Lung microvascular endothelial cell (primary cell): ENCODE measurements around the gene GPRIN1. TPM values are rescaled to one million over a fixed set of nuclear protein-coding genes. Genes with fewer than 3 reads are reported as not detected.

Experiments used
- DNase-seq, 2 donors: peaks; one replicate each; pipeline versions ENCODE4 v3.0.0 to v3.0.0-alpha.2; 2010; ENCODE audit warnings: low read depth in 2 of 2
- total RNA-seq: library from RNA; depleted of rRNA; stranded (reverse); fragments of >200 nt; gene quantifications from 2 replicates; pipeline ENCODE4 v1.2.1, GENCODE V29; 2014

GPRIN1 gene
- total RNA-seq, 1 donor from 2014 or later: 3.6 TPM

DNA sequence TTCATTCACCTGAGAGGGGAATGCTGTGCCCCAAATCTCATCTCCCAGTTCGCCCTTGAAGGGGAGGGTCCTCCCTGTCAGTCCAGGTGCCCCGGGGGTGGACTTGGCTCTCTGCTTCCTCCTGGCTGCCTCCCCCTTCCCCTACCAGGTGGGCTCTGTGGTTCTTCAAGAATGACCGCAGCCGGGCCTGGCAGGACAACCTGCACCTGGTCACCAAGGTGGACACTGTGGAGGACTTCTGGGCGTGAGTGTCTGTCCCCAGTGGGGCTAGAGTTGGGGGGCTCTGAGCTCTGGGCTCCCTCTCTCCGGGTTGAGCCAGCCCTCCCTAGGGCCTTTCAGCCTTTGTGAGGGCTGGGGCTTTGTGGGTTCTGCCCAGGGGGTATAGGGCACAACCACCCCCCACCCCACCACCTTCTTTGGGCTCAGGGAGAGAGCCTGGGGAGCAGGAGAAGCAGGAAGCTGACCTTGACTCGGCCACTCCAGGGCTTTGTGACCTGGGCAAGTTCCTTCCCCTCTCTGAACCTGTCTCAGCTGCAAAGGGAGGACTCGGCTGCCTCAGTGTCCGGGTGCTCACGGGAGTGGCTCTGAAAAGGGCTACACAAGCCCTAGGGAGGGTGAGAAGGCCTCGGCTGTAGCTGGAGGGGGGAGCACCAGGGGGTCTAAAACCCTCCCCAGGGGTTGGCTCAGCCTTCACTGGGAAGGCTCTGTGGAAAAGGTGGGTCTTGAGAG is 33.7 kb upstream of the GPRIN1 start:
- DNase-seq: no peak

DNA sequence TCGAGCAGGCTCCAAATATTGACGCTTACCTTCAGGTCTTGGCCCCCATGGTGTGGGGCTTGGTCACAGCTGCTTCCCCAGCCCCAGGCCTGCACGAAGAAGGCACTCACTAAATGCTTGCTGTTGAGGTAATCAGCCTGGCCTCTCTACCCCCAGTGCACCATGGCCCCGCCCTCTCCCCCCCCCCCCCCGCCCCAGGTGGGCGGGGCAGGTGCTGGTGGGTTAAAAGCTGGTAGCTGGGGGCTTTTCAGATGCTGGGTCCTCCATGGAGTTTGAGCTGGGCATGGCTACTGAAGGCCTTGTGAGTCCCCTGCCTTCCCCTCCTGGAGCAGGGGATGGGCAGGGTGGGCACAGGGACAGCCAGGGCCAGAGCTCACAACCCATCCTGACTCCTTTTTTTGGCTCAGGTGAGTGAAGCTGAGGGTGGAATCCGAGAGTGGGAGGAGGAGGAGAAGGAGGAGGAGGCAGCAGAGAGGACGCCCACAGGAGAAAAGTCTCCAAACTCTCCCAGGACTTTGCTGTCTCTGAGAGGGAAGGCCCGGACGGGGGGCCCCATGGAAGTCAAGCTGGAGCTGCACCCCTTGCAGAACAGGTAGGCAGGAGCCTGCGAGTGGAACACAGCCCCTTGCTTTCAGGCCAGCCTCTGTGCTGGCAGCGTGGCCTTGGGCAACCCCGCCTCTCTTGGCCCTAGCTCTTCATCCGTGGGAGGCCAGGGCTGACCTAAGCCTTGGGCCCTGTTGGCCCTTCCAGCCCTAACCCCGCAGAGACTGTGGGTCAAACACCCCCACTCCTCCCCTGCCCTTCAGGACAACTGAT is 32.9 kb upstream of the GPRIN1 start:
- DNase-seq: no peak

DNA sequence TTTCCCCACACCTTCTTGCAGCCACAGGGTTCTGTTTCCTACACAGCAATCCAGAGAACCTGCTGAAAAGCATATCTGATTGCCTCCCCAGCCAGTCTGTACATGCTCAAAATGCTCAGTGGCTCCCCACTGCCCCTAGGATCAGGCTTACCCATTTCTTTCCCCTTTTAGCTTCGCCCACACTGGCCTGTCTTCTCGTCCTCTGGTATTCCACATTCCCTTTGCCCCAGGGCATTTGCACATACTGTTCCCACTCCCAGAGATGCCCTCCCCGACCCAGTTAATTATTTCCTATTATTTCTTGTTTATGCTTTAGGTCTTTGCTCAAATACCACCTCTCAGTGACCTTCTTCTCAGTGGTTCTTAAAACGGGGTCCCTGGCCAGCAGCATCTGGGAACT is 30.7 kb upstream of the GPRIN1 start:
- DNase-seq: no peak

DNA sequence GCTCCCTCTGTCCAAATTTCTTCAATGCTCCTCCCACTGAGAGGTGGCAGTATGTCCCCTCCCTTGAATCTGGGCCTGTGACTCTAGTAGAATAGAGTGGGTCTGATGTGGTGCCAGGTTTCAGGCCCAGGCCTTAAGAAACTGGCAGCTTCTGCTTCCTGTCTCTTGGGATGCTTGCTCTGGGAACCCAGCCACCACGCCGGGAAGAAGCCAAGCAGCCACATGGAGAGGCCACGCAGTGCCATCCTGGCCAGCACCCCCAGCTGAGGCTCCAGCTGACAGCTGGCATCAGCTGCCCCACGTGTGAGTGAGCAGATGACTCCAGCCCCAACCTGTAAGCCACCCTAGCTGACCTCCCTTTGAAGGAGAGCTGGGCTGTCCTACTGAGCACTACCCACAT is 30.0 kb upstream of the GPRIN1 start:
- DNase-seq: no peak

DNA sequence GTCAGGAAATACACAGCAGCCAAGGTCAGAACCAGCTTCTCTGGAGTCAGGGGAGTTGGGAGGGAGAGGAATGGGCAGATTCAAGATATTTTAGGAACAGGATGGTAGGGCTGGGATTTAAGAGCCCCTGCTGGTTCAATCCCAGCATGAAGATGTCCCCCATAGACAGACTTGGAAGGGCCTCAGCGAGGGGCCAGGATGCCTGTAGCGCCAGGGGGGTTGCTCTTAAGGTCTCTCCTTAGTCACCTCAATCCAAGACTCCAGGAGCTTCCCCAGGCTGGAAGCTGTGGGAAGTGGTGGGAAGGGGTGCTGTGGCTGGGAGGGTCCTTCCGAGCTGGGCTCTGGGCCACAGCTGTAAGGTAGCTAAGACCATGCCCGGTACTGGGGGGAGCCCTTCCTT is 29.3 kb upstream of the GPRIN1 start:
- no peak for DNase-seq

DNA sequence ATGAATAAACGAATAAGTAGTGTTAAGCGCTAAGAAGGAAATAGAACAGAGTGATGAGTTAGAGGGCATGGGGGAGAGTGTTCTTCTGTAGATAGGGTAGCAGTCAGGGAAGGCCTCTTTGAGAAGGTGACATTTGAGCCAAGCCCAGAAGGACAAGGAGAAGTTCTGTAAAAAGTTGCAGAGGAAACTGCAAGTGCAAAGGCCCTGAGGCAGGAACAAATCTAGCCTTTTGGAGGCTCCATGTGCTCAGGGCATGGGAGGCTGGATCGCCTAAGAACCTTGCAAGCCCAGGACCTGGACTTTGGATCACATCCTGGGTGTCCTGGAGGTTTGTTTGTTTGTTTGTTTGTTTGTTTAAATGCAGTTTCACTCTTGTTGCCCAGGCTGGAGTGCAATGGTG is 28.5 kb upstream of the GPRIN1 start:
- DNase-seq: no peak

DNA sequence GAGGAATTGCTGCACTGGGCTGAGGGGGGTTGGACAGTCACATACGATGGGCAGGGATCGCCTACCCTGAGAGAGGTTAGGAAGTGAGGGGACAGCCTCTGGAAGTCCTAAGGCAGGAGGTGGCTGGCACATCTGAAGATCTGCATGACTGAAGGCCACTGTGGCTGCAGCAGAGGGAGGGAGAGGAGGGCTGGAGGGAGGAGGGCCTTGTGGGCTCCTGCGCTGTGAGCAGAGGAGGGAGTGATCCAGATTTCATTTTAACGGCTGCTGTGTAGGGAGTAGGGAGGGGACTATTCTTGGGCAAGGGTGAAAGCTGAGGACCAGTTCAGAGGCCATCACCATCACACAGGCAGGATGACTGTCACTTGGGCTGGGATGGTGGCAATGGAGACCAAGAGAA is 27.6 kb upstream of the GPRIN1 start:
- DNase-seq: no peak

DNA sequence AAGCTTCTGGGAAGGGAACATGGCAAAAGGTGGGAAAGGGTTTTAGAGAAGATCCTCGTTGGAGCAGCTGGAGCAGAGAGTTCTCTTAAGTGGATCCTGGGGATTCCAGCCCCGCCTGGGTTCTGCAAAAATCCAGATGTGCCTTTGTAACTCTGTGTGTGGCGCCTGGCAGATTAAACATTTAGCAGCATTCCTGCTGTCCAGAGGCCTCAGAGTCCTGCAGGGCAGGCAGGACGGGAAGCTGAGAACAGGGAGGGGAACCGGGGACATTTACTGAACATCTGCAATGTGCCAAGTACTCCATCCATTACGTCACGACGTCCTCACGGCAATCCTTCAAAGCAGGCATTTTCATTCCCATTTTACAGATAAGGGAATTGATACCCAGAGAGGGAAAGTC is 26.5 kb upstream of the GPRIN1 start:
- no peak for DNase-seq

DNA sequence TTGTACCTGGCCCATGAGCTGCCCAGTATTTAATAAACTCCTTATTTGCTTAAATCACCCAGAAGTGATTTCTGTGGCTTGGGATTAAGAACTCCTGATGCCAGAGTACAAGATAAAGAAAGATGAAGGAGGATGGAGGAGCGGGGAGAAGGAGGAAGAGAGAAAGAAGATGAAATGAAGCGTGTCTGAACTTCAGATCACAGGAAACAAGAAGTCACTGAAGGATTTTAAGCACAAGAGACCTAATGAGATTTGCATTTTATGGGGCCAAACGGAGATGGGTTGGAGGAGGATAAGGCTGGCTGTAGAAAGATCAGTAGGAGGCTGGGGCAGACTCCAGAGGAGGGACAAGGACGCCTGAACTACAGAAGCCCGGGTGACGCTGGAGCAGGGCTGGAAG is 23.6 kb upstream of the GPRIN1 start:
- DNase-seq: no peak

DNA sequence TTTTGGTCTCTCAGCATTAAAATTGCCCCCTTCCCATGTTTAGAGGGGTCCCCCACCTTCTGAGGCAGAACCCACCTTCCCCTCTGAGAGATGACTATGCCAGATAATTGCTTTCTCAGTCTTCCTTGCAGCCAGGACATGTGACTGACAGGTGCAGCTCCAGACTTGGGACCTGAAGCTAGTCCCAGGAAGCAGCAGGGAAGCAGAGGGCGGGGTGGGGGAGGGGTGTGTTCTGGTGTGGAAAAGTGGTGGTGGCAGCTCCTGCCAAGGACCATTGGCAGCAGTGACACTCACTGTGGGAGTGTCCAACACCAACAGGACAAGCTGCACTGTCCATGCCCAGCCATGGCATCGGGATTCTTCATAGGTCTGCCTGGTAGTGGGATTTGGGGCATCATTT is 22.8 kb upstream of the GPRIN1 start:
- no peak for DNase-seq

DNA sequence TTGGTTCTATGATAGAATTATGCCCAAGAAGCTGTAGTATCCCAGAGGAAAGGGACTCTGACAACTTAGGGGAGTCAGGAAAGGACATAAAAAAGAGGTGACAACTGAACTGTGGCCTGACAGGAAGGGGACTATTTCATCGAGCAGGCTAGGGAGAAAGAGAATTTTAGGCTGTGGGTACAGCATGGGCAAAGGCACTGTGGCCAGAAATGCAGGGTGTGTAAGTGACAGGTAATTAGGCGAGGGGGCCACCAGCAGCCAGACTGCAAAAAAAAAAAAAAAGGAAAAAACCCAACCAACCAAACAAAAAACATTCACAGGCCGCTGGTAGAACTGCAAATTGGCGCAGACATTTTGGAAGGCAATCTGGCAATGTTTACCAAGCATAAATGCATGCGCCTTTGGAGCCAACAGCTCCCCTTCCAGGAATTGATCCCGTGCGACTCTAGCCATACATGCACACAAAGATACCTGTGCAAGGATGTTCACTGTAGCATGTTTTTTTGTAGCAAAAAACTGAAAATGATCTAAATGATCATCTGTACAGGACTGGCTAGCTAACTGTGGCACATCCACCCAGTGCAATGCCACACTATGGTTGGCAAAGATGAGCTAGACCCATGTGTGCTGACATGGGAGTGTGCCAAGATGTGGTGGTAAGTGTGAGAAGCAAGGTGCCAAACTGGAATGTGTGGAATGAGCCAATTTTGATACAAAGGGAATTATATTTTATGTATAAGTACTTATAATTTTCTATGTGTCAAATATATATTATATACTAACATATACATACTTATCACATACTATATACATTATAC is 21.6 kb upstream of the GPRIN1 start:
- DNase-seq: no peak

DNA sequence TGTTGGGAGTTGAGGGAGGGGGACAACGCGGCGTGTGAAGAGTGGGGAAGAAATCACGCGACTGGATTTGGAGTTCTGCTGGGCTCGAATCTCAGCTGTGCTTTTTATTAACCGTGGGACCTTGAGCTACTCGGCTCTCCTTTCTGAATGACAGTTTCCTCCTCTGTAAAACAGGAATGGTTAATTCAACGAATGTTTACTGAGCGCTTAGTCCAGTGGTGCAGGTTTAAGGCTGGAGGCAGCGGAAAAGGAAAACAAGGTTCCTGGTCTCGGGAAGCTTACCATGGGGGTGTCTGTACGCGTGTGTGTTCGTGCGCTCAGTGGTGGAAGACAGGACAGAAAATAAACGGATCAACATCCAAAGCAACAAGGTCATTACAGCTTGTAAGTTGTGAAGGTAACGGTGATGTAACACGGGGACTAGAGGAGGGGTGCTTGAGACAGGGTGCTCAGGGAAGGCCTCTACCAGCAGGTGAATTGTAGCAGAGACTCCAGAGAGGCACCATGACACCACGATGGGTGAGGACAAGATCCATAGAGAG is 20.8 kb upstream of the GPRIN1 start:
- DNase-seq: no peak

DNA sequence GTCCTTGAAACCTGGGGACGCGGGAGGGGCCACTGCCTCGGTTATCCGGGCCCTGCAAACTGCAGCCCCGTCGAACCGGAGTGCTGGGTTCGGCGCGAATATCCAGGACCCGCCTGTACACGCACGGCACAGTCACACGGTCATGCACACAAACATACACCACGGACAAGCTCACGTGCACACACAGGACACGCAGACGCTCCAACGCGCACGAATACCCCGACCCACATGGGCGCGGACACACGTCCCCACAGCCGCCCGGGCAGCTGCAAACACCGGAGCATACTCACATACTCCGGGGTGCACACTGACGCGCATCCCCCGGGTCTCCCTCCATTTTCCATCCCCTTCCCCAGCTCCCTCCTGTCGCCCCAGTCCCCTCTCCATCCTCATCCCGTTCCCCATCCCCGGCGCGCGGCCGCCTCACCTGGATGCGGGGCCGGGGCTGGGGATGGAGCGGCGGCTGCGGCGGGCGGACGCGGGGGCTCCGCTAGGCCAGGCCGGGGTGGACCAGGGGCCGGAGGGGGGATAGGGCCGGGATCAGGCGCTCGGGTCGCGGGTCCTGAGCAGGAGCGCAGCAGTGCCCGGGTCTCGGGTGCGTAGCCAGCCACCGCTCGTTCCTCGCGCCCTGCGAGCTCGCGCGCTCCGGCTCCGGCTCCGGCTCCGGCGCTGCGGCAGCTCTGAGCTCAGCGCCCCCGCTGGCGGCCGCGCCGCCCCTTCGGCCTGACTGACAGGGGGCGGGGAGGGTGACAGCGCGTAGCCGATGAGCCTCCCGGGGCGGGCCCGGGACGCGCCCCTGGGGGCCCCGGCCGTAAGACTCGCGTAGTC is 20.1 kb upstream of the GPRIN1 start, which contains the start of the genes EIF4E1B and SNCB:
EIF4E1B (plus strand) TSS at position 823 of the 828 bp plus-strand sequence. CDS start 12,113 bp downstream, outside the sequence.
SNCB (minus strand) TSS at position 682 of the 828 bp plus-strand sequence. CDS start 880 bp downstream, outside the sequence.
- peak; percentile 54 to 73 for DNase-seq

DNA sequence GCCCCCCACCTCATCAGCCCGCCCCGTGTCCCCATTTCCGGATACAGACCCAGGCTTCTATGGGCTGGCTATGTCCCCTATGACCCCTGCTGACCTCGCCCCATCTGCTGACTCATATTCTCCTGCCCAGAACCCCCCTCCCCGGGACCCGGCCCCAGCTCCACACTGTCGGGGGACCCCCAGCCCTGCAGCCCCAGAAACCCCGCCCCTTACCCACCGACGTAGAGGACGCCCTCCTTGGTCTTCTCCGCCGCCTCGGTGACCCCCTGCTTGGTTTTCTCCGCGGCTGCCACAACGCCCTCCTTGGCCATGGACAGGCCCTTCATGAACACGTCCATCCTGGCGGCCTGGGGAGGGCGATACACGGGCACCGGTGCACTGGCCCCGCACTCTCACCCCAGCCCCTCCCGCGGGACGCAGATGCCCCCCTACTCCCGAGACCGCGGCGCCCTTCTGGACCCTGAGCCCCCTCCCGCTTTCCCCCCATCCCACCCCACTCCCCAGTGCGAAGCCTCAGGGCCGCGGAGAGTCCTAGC is 19.4 kb upstream of the GPRIN1 start:
- no peak for DNase-seq

DNA sequence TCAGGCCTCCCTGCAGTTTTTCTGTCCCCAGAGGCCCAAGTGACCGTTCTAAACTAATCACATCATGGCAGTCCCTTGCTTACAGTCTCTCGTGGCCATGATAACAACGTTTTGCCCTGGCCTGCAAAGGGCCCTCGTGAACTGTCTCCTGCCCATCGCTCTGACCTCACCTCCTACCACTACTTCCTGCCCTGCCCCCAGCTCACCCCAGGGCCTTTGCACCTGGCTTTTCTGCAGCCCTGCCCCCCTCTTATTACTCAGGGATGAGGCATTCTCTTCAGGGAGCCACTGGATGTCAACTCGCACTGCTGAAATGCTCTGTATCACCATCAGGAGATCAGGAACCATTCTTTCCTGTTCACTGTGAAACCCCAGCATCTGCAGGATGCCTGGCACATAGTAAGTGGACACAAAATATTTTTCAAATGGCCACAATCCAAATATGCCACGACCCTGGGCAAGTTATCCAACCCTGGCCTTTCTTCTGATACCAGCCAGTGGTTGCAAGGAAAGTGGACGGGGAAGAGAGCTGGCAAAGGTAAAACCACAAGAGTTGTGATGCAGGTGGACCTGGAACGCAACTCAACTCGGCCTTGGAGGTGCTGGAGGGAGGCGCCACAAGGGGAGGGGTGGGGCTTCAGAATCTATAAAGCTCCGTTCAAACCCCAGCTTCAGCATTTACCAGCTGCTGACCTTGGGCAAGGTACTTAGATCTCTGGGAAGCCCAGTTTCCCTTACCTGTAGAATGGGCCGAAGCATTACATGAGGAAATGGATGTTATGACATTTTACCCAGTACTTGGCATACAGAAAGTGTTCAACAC is 18.7 kb upstream of the GPRIN1 start:
- peak in 1 of 2 donors; percentile 77 for DNase-seq

DNA sequence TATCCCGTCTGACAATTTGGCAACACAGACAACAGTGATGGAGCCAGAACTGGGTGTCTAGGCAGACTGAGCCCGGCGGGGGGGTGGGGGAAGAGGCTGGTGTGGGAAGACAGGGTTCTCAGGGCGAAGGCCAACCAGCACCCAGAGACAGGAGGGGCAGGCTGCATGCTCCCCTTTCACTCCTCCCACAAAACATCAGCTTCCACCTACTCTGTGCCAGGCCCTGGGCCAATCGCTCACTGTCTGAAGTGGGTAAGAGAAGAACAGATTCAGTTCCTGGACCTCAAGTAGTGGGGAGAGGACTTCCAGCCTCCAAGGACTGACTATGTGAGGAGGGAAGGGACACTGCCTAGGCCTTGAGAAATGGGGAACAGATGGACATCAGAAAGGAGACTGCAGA is 17.6 kb upstream of the GPRIN1 start:
- DNase-seq: no peak

DNA sequence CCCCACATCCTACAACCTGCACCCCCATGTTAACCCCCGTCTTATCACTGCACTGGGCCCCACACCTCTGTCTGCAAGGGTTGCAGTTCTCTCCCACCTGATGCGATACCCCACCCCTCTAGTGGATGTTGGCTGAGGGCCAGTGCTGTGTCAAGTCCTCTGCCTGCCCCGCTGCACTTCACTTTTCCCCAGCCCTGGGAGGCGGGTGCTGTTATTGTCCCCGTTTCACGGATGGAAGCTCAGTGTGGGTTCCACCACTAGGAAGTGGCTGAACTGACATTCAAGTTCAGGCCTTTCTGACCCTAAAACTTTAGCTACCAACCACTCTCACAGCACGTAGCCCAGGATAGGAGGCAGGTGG is 16.9 kb upstream of the GPRIN1 start:
- no peak for DNase-seq

DNA sequence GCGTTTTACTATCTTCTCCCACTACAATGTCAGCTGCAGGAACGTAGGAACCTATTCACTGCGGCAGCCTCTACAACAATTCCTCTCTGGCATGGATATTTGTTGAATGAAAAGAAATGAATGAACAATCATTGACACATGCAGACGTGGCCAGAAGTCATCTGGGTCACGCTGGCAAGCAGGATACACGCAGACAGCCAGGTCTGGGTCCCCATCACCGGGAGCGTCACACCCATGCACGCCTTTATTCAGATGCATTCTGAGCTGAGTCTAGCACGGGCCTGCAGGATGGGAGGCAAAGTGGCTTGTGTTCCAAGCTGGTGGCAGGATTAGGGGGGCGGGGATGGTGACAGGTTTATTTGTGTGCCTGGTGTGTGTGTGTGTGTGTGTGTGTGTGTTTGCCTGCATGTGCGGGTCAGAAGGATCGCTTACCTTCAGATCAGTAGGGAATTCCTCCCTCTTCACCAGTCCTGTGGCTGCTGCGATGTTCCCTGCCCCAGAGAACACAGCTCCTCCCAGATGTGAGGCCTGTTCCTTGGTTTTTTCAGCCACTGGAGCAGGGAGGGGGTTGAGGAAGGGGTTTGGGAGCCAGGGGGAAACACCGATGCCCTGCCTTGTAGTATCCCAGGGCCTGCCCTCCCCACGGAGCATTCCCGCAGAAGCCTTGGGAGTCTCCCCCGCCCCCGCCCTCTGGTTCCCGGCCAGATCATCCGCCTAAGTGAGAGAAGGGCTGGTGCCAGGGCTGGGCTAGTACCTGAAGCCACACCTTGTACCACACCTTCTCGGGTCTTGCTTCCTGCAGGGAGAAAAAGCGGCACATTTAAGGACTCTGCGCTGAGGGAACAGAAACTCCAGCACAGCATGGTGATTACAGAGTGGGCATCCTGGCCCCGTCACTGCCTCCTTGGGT is 16.3 kb upstream of the GPRIN1 start:
- DNase-seq: peak in 1 of 2 donors; percentile 52

DNA sequence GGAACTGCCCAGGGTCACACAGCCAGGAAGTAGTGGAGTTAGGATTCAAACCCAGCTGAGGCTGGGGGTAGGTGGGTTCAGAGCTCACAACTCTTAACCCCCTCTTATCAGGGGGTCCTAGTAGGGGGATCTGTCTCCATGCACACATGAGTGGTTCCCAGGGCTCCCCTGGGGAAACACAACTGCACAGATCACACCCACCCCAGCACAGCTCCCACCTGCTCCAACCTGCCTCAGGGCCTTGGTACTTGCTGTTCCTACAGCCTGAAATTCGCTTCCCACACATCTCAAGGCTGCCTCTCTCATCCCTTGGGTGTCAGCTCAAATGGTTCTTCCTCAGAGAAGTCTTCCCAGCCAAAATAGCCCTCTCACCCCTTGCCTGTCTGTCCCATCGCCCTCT is 15.6 kb upstream of the GPRIN1 start:
- no peak for DNase-seq
